HepG2 (cell line): Measurements from ENCODE around the gene METTL22. TPM values are rescaled to one million over a fixed set of nuclear protein-coding genes. Genes with fewer than 3 reads are reported as not detected.

Experiments
- AHDC1 ChIP-seq: sonication (generic); formaldehyde crosslinking; IDR thresholded peaks from 2 replicates; pipeline ENCODE4 v1.5.1; 2020; ENCODE audit warnings: mild to moderate bottlenecking, missing genetic modification reagents, borderline replicate concordance
- ATF2 ChIP-seq: sonication (generic); formaldehyde crosslinking; IDR thresholded peaks from 2 replicates; pipeline ENCODE4 v1.4.0; 2020; ENCODE audit warnings: missing genetic modification reagents
- DNMT1 ChIP-seq: sonication (generic); formaldehyde crosslinking; IDR thresholded peaks from 2 replicates; pipeline ENCODE4 v1.5.1; 2020; ENCODE audit warnings: mild to moderate bottlenecking, missing genetic modification reagents
- EED ChIP-seq: sonication (generic); formaldehyde crosslinking; IDR thresholded peaks from 2 replicates; pipeline ENCODE4 v1.5.0; 2020; ENCODE audit warnings: mild to moderate bottlenecking, missing genetic modification reagents
- GFI1 ChIP-seq: sonication (generic); formaldehyde crosslinking; IDR thresholded peaks from 2 replicates; pipeline ENCODE4 v1.5.0; 2020; ENCODE audit warnings: missing genetic modification reagents, mild to moderate bottlenecking, borderline replicate concordance
- HHEX ChIP-seq: IDR thresholded peaks from 2 replicates; pipeline ENCODE4 v1.6.1; 2016; ENCODE audit warnings: control low read depth
- HNRNPL ChIP-seq: fragments of 200-400 bp; formaldehyde crosslinking; IDR thresholded peaks from 2 replicates; pipeline ENCODE4 v1.6.1; 2017; ENCODE audit warnings: mild to moderate bottlenecking, low read depth, low read length
- JDP2 ChIP-seq: sonication (generic); formaldehyde crosslinking; IDR thresholded peaks from 2 replicates; pipeline ENCODE4 v1.8.1; 2022; ENCODE audit warnings: missing genetic modification reagents, borderline replicate concordance
- PAWR ChIP-seq: sonication (generic); formaldehyde crosslinking; IDR thresholded peaks from 2 replicates; pipeline ENCODE4 v1.4.0; 2020; ENCODE audit warnings: missing genetic modification reagents, mild to moderate bottlenecking, borderline replicate concordance
- POLR2AphosphoS5 ChIP-seq: IDR thresholded peaks from 2 replicates; pipeline ENCODE4 v1.6.1; 2012; ENCODE audit warnings: low read depth, low read length
- RFX5 ChIP-seq: IDR thresholded peaks from 2 replicates; pipeline ENCODE4 v1.6.1; 2011; ENCODE audit warnings: low read depth, low read length, improper control_type of control experiment
- RXRB ChIP-seq: IDR thresholded peaks from 2 replicates; pipeline ENCODE4 v1.6.1; 2016; ENCODE audit warnings: borderline replicate concordance, missing genetic modification reagents, missing compliant biosample characterization
- SNAPC4 ChIP-seq: sonication (generic); formaldehyde crosslinking; IDR thresholded peaks from 2 replicates; pipeline ENCODE4 v1.4.0; 2020; ENCODE audit warnings: mild to moderate bottlenecking, missing genetic modification reagents
- ZNF251 ChIP-seq: sonication (generic); formaldehyde crosslinking; IDR thresholded peaks from 2 replicates; pipeline ENCODE4 v1.9.0; 2021; ENCODE audit warnings: mild to moderate bottlenecking, missing genetic modification reagents
- ZNF432 ChIP-seq: sonication (generic); formaldehyde crosslinking; IDR thresholded peaks from 2 replicates; pipeline ENCODE4 v1.5.0; 2020; ENCODE audit warnings: missing genetic modification reagents, mild to moderate bottlenecking, borderline replicate concordance
- ZNF510 ChIP-seq: sonication (generic); formaldehyde crosslinking; IDR thresholded peaks from 2 replicates; pipeline ENCODE4 v1.4.0; 2020; ENCODE audit warnings: low read depth, mild to moderate bottlenecking, missing genetic modification reagents
- ZNF713 ChIP-seq: sonication (generic); formaldehyde crosslinking; IDR thresholded peaks from 2 replicates; pipeline ENCODE4 v1.4.0; 2020; ENCODE audit warnings: mild to moderate bottlenecking, missing genetic modification reagents
- ZNF773 ChIP-seq: sonication (generic); formaldehyde crosslinking; IDR thresholded peaks from 2 replicates; pipeline ENCODE4 v1.4.0; 2020; ENCODE audit warnings: missing genetic modification reagents, borderline replicate concordance
- polyA plus RNA-seq, 8 experiments: library from polyadenylated mRNA; depleted of rRNA in 3 of 8; stranded (reverse) in 7 of 8; unstranded in 1 of 8; fragments of >200 nt; fragmentation: Illumina TruSeq in 4 of 8; extraction: Trizol in 4 of 8; gene quantifications; 2 replicates each; pipeline versions ENCODE4 v1.2.1 to v1.2.3, GENCODE V29; 2011 to 2016; ENCODE audit warnings: low read depth in 4 of 8, missing spikeins in 1 of 8, mixed read lengths in 1 of 8; ENCODE audit not compliant: insufficient read depth in 1 of 8
- total RNA-seq, 5 experiments: library from RNA; depleted of rRNA; stranded (reverse); fragments of >200 nt; fragmentation: Illumina TruSeq; extraction: Trizol; gene quantifications; 2 replicates each; pipeline ENCODE4 v1.2.3, GENCODE V29; 2016; ENCODE audit warnings: low read depth in 1 of 5

Gene METTL22
- total and polyA plus RNA-seq, 2 of the 13 experiments (the other 11 are each of a cell fraction or from before 2014, with no cell fraction given), result 36.2 to 94.8 TPM

GRCh38 chr16:8621572-8622314 is at the start of gene METTL22 (continued):
- TF ChIP-seq AHDC1 (CRISPR knock-in tag), result peak; percentile 53; the same call in 1 of the 2 replicates
- TF ChIP-seq ZNF432, result no peak
- no peak for TF ChIP-seq PAWR (CRISPR knock-in tag)
- TF ChIP-seq SNAPC4 (CRISPR knock-in tag), result no peak
- peak; percentile 77; the same call in 1 of the 2 replicates for TF ChIP-seq ZNF773 (CRISPR knock-in tag)
- TF ChIP-seq POLR2AphosphoS5, result peak; percentile 97
- no peak for TF ChIP-seq HHEX (CRISPR knock-in tag)
- no peak for TF ChIP-seq GFI1 (CRISPR knock-in tag)
- TF ChIP-seq ATF2 (CRISPR knock-in tag), result no peak; the same call in none of the 2 replicates
- no peak for TF ChIP-seq ZNF251
- no peak for TF ChIP-seq RXRB (CRISPR knock-in tag)
- 0 out of 2 replicates have a peak, but pooled peaks have one; percentile 3 for TF ChIP-seq RFX5
- no peak for TF ChIP-seq ZNF713
- no peak for TF ChIP-seq JDP2 (CRISPR knock-in tag)
- TF ChIP-seq ZNF510 (CRISPR knock-in tag), result 0 out of 2 replicates have a peak, but pooled peaks have one; percentile 34
- TF ChIP-seq EED, result no peak
- TF ChIP-seq DNMT1 (CRISPR knock-in tag), result peak; percentile 91; the same call in 1 of the 2 replicates
- TF ChIP-seq HNRNPL, result no peak
